Articular chondrocyte of knee joint (primary cell): ENCODE results near the gene TFAP2B. TPM values are rescaled to one million over a fixed set of nuclear protein-coding genes. Genes with fewer than 3 reads are reported as not detected.

Source experiments
- total RNA-seq: library from RNA; depleted of rRNA; stranded (reverse); fragments of >200 nt; gene quantifications from 2 replicates; pipeline ENCODE4 v1.2.3, GENCODE V29; 2012

The TFAP2B gene
- not detected in 2 replicates for total RNA-seq

DNA sequence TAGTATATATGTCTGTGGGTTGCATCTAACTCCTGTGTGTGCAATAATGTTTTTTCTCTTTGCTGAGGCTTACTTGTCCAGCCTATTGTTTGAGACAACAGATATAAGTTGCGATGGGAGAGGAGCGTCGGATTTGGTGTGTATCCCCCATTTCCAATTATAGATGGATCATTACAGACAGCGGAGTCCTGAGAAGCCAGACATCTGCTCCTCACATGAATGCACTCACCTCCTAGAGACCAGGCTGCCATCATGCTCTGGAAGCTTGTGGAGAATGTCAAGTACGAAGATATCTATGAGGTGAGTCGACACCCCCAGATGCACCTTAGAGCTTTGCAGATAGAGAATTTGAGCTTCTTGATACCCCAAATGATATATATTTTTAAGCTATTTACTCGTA lies at the start of gene TFAP2B:
TSS of gene TFAP2B (plus strand) at position 199 of the 400 bp plus-strand sequence. CDS start at position 220, 21 bp downstream.

Other genes starting within 250 kb of the TFAP2B start
- gene TFAP2D, start 105.3 kb upstream of the TFAP2B start, total RNA-seq = not detected in 2 replicates